Measurements from ENCODE around the gene MRPS10.
A peak's percentile ranks its signal among the peaks of the same experiment; 100 is the strongest.
"Not testable (repeated sequence)": the region's sequence is repeated elsewhere in the genome, so short reads cannot be mapped to it uniquely, and the experiment has no call there.

MRPS10 gene

GRCh38 chr6:42179945-42180313 is 37.7 kb downstream of the MRPS10 start:
- H3K4me3 Mint-ChIP-seq, result no peak overlapping the region
- no peak overlapping the region for H3K27ac Mint-ChIP-seq
- H3K4me1 Mint-ChIP-seq, result peaks cover 6% of the 10 kb centered on the region
- ATAC-seq (peak; percentile 72), DNase-seq (ENCODE audit: low spot score in 2 of 2) (no peak)
- H3K9me3 Mint-ChIP-seq, result no peaks in the 10 kb centered on the region
- H3K36me3 Mint-ChIP-seq, result no peaks in the 10 kb centered on the region

GRCh38 chr6:42179261-42179944 is 38.3 kb downstream of the MRPS10 start:
- Mint-ChIP-seq H3K9me3 (no peaks in the 10 kb centered on the region), H3K36me3 (no peaks in the 10 kb centered on the region), H3K4me1 (peaks cover 6% of the 10 kb centered on the region), H3K4me3 (no peak overlapping the region), H3K27ac (no peak overlapping the region)
- no peak for ATAC-seq
- DNase-seq (ENCODE audit: low spot score in 2 of 2), result no peak

DNA sequence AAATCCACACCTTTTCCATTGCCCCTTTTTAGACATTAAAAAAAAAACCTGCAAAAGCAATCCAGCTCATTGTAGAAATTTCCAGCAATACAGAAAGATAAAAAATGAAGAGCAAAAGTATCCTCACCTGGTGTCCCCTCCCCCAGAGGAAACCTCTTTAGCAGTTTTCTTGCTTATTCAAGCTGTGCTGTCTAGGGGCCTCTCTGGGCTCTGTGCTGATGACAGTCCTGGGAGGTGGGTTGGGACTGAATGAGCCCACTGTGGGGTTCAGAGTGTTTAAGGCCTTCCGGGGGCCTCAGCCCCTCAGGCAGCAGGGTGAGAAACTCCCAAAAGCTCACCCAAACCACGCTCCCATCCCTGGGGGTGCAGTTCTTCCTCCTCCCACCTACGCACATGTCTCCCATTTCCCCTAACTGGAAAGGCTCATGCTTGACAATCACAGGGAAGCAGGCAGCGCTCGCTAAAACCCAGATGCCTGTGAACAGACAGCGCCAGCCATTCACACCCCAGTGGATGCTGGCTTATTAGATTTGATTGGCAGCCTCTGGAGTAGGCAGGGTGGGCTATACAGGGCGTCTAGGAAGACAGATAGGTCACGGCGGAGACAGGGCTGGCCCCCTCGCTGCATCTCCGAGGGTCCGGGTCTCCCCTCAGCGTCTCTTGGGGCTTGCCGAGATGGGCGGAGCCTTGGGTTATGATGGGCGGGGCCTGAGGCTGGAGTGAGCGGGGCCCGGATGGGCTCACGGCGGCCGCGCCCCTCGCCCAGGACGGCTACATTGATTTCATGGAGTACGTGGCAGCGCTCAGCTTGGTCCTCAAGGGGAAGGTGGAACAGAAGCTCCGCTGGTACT is 39.9 kb downstream of the MRPS10 start:
- Mint-ChIP-seq H3K27ac (no peak overlapping the region), H3K9me3 (no peaks in the 10 kb centered on the region), H3K4me3 (no peak overlapping the region), H3K36me3 (no peaks in the 10 kb centered on the region), H3K4me1 (peaks cover 6% of the 10 kb centered on the region)
- ATAC-seq, result no peak
- DNase-seq (ENCODE audit: low spot score in 2 of 2), result no peak

GRCh38 chr6:42176981-42177380 is 40.7 kb downstream of the MRPS10 start:
- Mint-ChIP-seq H3K9me3 (no peaks in the 10 kb centered on the region), H3K4me1 (peaks cover 6% of the 10 kb centered on the region), H3K27ac (no peak overlapping the region), H3K36me3 (no peaks in the 10 kb centered on the region), H3K4me3 (no peak overlapping the region)
- ATAC-seq (no peak), DNase-seq (ENCODE audit: low spot score in 2 of 2) (no peak)

- H3K9me3 Mint-ChIP-seq, result no peaks in the 10 kb centered on the region
- DNase-seq (ENCODE audit: low spot score in 2 of 2), result no peak
- no peak overlapping the region for H3K4me3 Mint-ChIP-seq
- no peaks in the 10 kb centered on the region for H3K36me3 Mint-ChIP-seq
- peaks cover 6% of the 10 kb centered on the region for H3K4me1 Mint-ChIP-seq
- H3K27ac Mint-ChIP-seq, result peak overlapping the region; percentile 32
- no peak for ATAC-seq
These were observed 41.8 kb downstream of the MRPS10 start for GRCh38 chr6:42175860-42176259.

- no peak for DNase-seq (ENCODE audit: low spot score in 2 of 2)
- Mint-ChIP-seq H3K4me1 (no peaks in the 10 kb centered on the region), H3K4me3 (no peak within 1 kb of the TSS), H3K9me3 (no peaks in the 10 kb centered on the region), H3K36me3 (no peaks in the 10 kb centered on the region), H3K27ac (no peak within 1 kb of the TSS)
- ATAC-seq, result no peak
These were observed 44.6 kb downstream of the MRPS10 start, which contains the start of gene GUCA1A for GRCh38 chr6:42173101-42173500. TSS of gene GUCA1A (plus strand) at chr6:42173364. CDS start at chr6:42173614, 250 bp downstream.

DNA sequence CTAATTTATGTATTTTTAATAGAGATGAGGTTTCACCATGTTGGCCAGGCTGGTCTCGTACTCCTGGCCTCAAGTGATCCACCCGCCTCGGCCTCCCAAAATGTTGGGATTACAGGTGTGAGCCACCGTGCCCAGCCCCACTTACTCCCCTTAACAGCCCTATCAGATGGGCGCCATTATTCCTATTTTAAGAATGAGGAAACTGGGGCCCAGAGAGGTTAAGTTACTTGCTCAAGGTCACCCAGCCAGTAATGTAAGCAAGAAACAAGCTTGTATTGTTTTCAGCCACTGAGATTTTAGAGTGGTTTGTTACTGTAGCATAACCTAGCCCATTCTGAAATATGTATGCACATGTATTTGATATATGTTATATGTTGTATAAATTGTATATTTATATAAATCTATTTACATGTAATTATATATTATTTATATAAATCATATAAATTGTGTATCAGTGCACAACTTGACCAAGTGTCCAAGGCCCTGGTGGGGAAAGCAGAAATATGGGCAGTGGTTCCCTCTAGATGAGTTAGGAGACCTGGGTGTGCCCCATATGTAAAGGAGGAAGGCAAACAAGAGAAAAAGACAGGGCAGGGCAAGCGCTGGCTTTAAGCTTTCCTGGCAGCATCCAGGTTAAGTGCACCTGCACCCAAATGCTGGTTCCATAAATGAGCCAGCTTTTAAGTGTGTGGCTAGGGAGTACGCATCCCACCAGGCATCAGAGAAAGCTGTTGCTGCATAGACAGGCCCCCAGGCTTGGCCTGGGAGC is 45.7 kb downstream of the MRPS10 start:
- H3K27ac Mint-ChIP-seq, result no peak overlapping the region
- no peak overlapping the region for H3K4me3 Mint-ChIP-seq
- peaks cover under 1% of the 10 kb centered on the region for H3K4me1 Mint-ChIP-seq
- DNase-seq (ENCODE audit: low spot score in 2 of 2) (no peak), ATAC-seq (no peak)
- H3K9me3 Mint-ChIP-seq, result no peaks in the 10 kb centered on the region
- no peaks in the 10 kb centered on the region for H3K36me3 Mint-ChIP-seq

- not testable (repeated sequence) for H3K4me1 Mint-ChIP-seq; H3K36me3 Mint-ChIP-seq; H3K4me3 Mint-ChIP-seq; H3K9me3 Mint-ChIP-seq; DNase-seq (ENCODE audit: low spot score in 2 of 2); ATAC-seq; H3K27ac Mint-ChIP-seq
These were observed 47.9 kb downstream of the MRPS10 start for GRCh38 chr6:42169780-42170179.

DNA sequence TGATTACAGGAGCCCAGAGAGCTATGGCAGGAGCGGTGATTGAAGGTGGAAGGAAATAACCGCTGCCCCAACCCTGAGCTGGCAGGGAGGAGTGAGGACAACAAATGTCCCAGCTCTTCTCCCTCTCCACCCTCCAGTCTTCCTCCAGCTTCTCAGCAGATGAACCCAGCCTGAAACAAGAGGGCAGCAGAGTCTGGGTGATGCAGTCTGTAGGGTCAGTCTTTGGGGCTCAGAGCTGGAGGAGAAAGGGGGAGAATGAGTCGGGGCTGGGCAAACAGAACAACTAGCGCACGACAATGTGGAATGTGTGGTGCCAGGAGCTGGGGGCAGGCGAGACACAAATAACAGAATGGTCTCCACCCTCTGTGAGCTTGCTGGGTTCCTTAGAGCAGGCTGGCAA is 49.0 kb downstream of the MRPS10 start:
- DNase-seq (ENCODE audit: low spot score in 2 of 2) (no peak), ATAC-seq (no peak)
- no peak overlapping the region for H3K27ac Mint-ChIP-seq
- H3K9me3 Mint-ChIP-seq, result no peaks in the 10 kb centered on the region
- no peaks in the 10 kb centered on the region for H3K36me3 Mint-ChIP-seq
- peaks cover 9% of the 10 kb centered on the region for H3K4me1 Mint-ChIP-seq
- no peak overlapping the region for H3K4me3 Mint-ChIP-seq

DNA sequence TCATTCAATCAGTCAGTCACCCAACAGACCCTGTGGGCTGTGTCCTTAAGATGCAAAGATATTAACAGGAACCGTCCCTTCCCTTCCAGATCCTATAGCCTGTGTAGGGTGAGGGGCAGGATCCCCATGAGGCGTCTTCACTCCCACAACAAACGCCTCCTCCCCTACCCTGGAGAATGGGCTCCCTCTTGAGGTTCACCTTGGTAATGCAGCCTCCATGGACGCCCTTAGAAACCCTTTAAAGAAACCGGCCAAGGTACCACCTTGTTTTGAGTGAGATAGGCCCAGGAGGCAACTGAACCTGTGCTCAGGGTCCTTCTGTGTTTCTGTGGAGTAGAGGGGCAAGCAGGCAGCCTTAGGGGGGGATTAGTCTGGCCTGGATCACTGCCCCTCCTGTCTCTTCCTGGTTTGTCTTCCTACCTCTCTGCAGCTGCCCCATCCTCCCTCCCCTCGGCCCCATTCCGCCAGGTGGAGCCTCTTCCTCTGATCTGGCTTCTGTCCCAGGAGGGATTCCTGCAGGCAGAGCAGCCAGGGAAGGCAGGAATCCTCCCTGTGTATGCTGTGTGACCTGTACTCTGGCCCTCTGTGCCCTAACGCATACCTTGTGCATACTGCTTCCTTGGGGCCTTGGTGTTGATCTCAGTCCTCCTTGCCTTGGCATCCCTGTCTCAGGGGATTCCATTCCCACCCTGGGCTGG is 51.1 kb downstream of the MRPS10 start:
- ATAC-seq (peak; percentile 80), DNase-seq (ENCODE audit: low spot score in 2 of 2) (peak; percentile 90 to 94)
- H3K4me3 Mint-ChIP-seq, result no peak overlapping the region
- H3K4me1 Mint-ChIP-seq, result peaks cover 9% of the 10 kb centered on the region
- H3K9me3 Mint-ChIP-seq, result no peaks in the 10 kb centered on the region
- H3K27ac Mint-ChIP-seq, result peak overlapping the region; percentile 73
- no peaks in the 10 kb centered on the region for H3K36me3 Mint-ChIP-seq

DNA sequence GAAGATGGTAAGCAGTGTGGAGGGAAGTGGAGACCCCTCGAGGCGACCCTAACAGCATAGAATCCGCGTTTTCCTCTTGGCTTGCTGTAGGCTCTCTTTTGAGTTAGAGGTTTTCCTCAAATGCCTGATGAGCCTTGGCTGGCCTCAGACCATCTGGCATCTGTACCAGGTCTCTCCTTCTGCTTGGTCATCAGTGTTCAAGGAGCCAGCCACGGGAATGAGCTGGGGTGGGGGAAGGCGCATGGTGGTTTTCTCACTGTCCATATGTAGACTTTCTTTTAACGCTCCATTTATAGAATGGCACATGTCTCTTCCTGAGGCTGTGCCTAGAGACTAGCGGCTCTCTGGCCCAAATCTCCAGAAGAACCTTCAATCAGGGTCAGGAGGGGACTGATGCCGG is 52.6 kb downstream of the MRPS10 start:
- DNase-seq (ENCODE audit: low spot score in 2 of 2), result no peak
- H3K27ac Mint-ChIP-seq, result no peak overlapping the region
- no peaks in the 10 kb centered on the region for H3K36me3 Mint-ChIP-seq
- no peak overlapping the region for H3K4me3 Mint-ChIP-seq
- ATAC-seq, result no peak
- peaks cover 9% of the 10 kb centered on the region for H3K4me1 Mint-ChIP-seq
- H3K9me3 Mint-ChIP-seq, result no peaks in the 10 kb centered on the region

DNA sequence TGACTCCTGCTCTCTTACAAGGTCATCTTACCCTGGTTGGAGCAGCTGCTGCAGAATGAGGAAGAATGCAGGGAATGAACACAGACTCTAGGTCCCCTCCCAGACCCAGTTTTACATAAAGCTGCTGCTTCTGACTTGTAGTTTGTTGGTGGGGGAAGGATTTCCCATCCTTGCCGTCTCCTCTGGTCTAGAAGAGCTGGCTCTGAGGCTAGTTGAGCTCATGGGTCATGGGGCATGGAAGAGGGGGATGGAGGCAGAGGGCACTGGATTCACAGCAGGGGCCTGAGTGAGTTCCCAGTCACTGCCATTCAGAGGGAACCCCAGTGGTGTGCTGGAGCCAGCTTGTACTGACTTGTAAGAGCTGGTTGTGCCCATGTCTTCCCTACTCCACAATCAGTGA is 53.7 kb downstream of the MRPS10 start:
- peaks cover 9% of the 10 kb centered on the region for H3K4me1 Mint-ChIP-seq
- no peak overlapping the region for H3K4me3 Mint-ChIP-seq
- no peak overlapping the region for H3K27ac Mint-ChIP-seq
- ATAC-seq (no peak), DNase-seq (ENCODE audit: low spot score in 2 of 2) (no peak)
- no peaks in the 10 kb centered on the region for H3K36me3 Mint-ChIP-seq
- H3K9me3 Mint-ChIP-seq, result no peaks in the 10 kb centered on the region

DNA sequence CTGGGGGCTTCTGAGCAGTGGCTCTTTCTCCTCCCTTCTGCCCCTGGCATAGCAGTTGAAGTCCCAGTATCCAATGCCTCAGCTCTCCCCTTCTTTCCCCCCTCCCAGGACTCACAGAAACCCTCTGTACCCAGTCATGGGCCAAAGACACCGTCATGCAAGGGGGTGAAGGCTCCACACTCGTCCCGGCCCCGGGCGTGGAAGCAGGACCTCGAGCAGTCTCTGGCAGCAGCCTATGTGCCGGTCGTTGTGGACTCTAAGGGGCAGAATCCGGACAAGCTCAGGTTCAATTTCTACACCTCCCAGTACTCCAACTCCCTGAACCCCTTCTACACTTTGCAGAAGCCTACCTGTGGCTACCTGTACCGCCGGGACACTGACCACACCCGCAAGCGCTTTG is 54.8 kb downstream of the MRPS10 start:
- peaks cover 9% of the 10 kb centered on the region for H3K4me1 Mint-ChIP-seq
- H3K4me3 Mint-ChIP-seq, result no peak overlapping the region

DNA sequence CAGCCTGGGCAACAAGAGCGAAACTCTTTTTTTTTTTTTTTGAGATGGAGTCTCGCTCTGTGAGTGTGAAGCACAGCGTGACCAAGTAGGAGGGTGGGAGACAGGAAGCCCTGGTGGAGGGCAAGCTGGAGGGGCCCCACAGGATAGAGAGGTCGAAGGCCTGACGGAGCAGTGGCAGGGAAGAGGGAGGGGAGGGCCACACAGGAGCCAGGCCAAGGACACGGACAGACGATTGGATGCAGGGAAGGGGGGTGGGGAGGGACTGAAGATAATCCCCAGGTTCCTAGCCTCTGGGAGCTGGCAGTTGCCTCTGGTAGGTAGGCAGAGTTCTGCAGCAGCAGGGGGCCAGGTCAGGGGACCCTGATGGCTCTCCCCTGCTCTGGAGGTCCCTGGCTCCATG is 55.3 kb downstream of the MRPS10 start:
- no peak for DNase-seq (ENCODE audit: low spot score in 2 of 2)
- peaks cover 9% of the 10 kb centered on the region for H3K4me1 Mint-ChIP-seq

More for the DNA sequence above, 54.8 kb downstream of the MRPS10 start:
- no peaks in the 10 kb centered on the region for H3K9me3 Mint-ChIP-seq
- ATAC-seq, result no peak
- DNase-seq (ENCODE audit: low spot score in 2 of 2), result no peak
- no peaks in the 10 kb centered on the region for H3K36me3 Mint-ChIP-seq
- no peak overlapping the region for H3K27ac Mint-ChIP-seq

DNA sequence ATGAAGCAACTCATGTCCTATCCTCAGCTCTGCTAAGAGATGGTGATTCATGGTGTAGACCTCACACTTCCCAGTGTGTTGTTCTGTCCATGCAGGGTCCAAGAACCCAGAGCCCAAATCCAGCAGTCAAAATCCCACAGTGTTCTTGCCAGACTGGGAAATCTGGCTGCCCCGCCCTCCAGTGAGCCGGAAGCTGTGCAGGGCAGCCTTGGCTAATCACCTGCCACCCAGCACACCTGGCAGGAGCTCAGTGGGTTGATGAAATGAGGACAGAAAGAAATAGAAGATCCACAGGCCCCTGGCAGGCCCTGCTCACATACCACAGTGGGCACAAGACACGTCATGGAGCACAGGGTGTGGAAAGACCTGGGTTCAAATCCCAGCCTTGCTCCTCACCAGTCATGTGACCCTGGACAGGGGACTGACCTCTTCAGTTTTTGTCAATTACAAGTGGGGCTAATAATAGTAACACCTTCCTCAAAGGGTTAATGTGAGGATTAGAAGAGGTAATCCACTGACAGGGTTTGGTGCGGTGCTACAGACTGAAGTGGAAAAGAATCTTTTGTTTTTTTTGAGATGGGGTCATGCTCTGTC is 58.1 kb downstream of the MRPS10 start:
- no peaks in the 10 kb centered on the region for H3K4me1 Mint-ChIP-seq
- H3K36me3 Mint-ChIP-seq, result no peaks in the 10 kb centered on the region
- H3K4me3 Mint-ChIP-seq, result no peak overlapping the region
- ATAC-seq, result no peak
- no peaks in the 10 kb centered on the region for H3K9me3 Mint-ChIP-seq
- DNase-seq (ENCODE audit: low spot score in 2 of 2), result no peak
- no peak overlapping the region for H3K27ac Mint-ChIP-seq

More for the DNA sequence above, 55.3 kb downstream of the MRPS10 start:
- Mint-ChIP-seq H3K27ac (no peak overlapping the region), H3K9me3 (no peaks in the 10 kb centered on the region), H3K4me3 (no peak overlapping the region), H3K36me3 (no peaks in the 10 kb centered on the region)
- no peak for ATAC-seq
